Activated T-cell treated with anti-CD3 and anti-CD28 coated beads, Interleukin-2, amount 50 U/mL, for 1 hour (primary cell): ENCODE results near the gene RCN2.

ENCODE experiments used
- DNase-seq: peaks from one replicate; pipeline ENCODE4 v3.0.0-alpha.2; 2020

Gene RCN2

DNA sequence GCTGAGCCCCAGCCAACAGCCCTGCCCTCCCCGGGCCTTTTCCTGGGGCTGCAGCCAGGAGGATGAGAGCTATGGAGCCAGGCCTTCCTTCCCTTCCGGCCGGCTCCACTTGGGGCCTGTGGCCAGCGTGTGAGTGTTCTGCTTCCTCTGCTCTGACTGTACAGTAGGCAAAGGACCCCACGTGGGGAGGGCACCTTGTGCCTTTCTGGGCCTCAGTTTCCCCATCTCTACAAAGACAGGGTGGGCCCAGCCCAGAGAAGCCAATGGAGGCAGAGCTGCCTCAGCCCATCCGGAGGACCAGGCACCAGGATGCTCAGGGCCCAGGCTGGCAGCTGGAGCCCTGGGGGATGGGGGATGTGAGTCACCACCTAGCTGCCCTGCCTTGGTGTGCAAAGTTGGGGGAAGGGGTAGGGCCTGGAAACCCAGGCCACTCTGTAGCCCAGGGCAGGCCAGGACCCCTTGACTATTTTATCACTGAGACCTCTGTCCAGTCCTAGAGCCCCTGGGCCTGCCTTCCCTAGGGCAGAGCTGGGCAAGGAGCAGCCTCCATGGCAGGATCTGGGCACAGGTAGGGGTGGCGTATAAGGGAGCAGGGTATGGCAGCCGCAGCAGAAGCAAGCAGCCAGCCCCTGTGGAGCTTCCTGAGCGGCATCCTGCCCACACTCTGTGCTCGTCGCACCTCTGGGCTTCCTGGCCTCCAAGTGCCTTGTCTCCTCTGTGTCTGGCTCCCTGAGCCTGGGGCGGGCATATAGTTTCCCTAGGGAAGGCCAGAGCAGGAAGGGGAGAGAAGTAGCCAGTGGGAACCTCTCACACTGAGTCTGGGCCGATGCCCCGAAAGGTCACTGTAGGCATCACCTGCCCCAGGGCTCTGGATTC, 65.2 kb downstream of the RCN2 start:
- DNase-seq = peak; percentile 67

DNA sequence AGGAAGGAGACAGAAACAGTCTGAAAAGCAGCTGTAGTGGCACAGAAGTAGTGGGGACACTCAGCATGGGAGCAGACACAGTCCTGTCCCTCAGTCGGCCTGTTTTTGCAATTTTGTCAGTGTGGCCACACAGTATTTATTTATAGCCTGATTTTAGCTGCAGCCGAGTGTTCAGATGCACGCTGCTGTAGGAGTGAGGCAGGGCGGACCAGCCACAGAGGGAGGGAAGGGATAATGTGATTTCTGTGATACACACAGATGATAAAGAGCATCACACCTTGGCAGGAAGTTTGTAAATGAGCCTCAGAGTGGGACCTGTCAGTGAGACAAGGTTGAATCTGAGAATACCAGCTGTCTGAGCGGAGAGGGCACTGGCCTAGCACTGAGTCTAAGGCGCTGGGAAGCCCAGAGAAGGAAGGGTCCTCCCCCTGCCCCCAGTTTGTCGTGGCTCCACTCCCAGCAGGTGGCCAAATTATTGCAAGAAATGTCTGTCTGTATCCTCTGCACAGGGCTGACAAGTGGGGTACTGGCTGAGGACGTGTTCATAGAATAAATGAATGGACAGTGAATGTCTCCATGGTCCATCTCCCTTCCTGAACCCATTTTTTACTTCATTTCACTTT, 67.2 kb downstream of the RCN2 start:
- DNase-seq = no peak

DNA sequence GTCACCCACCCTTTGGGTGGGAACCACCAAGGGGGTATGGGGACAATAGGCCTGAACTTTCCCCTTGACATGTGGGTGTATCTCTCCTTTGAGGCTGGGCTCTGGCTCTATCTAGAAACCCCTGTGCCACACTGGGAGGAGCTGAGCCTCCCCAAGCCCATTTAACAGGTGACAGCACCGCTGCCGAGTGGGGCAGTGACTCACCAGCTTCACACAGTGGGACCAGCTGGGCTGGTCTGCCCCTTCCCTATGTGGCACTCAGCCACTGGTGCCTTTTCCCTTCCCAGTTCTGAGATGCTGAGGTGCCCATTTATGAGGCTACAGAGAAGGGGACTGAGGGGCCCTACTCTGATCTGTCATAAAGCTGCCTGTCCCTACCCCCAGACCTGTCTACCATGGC, 68.4 kb downstream of the RCN2 start:
- DNase-seq = no peak

DNA sequence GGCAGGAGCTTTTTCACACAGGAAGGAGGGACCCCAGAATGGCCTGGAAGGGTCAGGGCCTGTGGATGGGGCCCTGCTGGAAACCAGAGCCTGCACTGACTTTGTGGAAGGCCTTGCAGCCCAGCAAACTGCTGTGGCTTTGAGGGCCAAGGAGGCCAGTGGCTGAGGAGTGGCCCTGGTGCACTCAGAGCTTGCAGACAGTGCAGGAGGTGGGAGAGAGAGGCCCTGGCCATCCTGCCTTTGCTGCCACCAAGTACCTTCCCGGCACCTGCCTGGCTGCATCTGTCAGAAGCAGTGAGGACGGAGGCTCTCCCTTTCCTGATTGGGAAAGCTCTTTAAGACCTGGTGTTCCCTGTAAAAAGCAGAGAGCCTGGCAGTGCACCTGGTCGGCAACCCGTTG, 69.8 kb downstream of the RCN2 start:
- DNase-seq = peak; percentile 13

DNA sequence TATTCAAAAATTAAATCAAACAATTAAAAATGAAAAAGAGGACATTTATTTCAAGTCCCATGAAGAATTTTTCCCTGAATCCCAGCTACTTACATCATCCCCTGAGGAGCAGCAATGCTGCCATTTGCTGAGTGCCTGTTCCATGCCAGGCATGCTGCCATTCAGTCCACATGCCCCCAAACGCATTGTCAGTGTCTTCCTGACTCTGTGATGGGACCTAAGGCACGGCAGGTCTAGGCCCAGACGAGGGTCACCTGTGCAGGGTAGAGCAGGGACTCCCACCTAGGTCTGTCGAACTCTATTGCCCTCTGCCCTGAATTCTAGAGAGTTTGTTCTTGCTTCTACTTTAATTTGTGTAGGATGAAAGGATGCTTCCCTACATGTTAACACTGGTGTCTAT, 70.4 kb downstream of the RCN2 start:
- DNase-seq = peak; percentile 13

DNA sequence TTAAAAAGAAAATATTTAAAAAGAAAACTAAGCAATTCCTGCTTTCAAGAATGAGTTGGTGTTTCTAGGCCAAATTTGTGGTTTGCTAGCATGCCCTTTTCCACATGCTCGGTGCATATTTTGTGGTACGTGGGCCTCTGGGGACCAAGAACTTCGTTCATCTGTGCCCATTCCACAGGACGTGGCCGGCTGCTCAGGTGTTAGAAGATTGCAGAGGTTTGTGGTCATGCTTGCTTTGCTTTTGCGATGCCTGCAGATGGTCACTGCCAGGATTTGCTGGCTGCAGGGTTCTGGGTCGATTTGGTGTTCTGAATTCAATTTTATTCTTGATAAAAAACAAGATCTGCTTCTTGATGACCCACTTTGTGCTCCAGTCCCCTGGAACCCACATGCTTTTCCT, 70.9 kb downstream of the RCN2 start:
- DNase-seq = peak; percentile 17

DNA sequence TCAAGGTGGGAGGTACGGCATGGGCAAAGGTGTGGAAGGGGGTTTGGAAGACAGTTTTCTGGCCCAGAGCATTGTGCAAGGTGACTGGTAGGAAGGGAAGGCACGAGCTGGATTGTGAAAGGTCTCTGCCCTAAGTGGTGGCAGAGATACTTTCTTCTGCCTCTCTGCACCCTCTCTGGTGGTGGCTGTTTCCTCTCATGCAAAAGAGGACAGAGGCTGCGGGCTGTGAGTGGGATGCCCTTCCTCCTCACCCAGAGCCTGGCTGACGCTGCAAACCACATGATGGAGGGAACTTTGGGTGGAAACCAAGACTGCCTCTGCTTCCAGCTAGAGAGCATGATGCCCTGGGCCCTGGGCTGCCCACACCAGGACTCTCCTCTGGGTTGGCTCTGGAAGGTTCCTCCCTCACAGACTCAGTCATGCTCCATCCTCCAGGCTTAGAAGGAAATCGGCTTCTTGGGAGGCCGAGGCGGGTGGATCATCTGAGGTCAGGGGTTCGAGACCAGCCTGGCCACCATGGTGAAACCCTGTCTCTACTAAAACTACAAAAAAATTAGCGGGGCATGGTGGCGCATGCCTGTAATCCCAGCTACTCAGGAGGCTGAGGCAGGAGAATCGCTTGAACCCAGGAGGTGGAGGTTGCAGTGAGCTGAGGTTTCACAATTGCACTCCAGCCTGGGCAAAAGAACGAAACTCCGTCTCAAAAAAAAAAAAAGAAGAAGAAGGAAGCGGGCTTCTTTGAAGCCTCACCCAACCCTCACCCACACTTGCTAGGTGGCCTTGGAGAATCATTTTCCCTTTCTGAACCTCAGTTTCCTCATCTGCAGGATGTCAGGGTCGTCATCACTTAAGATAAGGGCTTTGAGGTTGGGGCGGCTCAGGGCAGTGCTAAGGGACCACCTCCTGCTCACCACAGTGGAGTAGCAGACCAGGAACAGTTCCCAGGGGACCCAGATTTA, 71.7 kb downstream of the RCN2 start:
- DNase-seq = peak; percentile 68
